NT2/D1 (cell line): ENCODE results near the gene ALOX12.

Experiments used
- YY1 ChIP-seq: IDR thresholded peaks from 2 replicates; pipeline ENCODE4 v1.6.1; 2011; ENCODE audit not compliant: insufficient read length, insufficient read depth
- ZNF274 ChIP-seq: IDR thresholded peaks from 2 replicates; pipeline ENCODE4 v1.6.1; 2011; ENCODE audit warnings: mild to moderate bottlenecking, low read depth, low read length

DNA sequence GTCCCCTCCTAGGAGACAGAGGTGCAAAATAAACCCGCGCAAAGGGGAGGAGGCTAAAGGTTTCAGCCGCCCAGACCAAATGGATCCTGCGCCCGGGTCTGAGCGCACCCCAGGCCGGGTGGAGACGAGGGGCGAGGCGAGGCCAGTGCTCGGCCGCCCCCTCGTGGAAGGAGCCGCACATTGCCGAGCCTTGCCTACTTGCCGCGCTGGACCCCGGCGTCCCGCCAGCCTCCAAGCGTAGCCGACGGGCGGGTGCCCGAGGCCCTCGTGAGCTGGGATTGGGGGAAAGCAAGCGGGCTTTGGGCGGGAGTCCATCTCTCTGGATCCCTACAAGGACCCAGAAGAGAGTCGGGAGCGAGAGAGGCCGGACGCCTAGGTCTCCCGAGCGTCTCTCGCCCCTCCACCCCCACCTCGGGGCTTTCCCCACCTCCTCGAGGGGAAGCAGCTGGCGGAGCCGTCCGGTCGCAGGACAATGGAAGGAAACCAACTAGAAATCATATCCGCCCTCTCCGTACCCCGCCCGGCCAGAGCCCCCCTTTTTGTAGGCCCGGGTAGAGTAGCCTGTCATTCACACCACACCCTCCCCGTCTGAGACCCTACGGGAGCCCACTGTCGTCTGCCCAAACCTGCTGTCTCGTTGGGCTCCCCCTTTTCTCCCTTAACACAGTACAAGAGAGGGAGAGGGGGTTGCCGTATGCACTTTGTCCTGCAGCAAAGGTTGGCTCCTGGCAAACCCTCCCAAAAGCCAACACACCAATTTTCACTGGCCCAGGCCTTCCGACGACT lies 26.3 kb downstream of the ALOX12 start:
- no peak for TF ChIP-seq YY1
- no peak for TF ChIP-seq ZNF274
